ENCODE results near the gene SYVN1. TPM values are rescaled to one million over a fixed set of nuclear protein-coding genes. Genes with fewer than 3 reads are reported as not detected.
A peak's percentile ranks its signal among the peaks of the same experiment; 100 is the strongest.

Gene SYVN1
- total and polyA plus RNA-seq, 10 of the 15 experiments (the other 5 are each of a cell fraction or from before 2014, with no cell fraction given): 0.79 to 63.6 (median 20.1) TPM

GRCh38 chr11:65132988-65133700 lies 1.2 kb downstream of the SYVN1 start:
- SMC1A ChIA-PET (ENCODE audit: uncharacterized antibody, unreplicated experiment): interaction anchor here (2.4 kb wide), 1 partner anchor 9 kb away, joined by 8 read pairs; no protein-coding TSS in a partner anchor
- intact Hi-C loops (cut with micrococcal nuclease; ENCODE audit: unreplicated experiment): loop anchor here (5.0 to 10.0 kb wide), 2 partner anchors 49 to 122 kb away; partner anchors contain the start of gene CAPN1
- H3K27ac ChIP-seq (ENCODE audit: control insufficient read depth, insufficient read depth): peak overlapping the region; percentile 99
- WGBS (ENCODE audit: insufficient coverage, insufficient replicate concordance, low lambda C conversion rate, missing lambda C conversion rate): 2% methylated on average over 18 of the region's 18 CpGs
- TF ChIP-seq YY1 (IDR thresholded peaks at IDR 0.05; ENCODE audit: low read depth, low read length) (peak; percentile 68), ZNF24 (IDR thresholded peaks at IDR 0.05) (no peak), CREM (IDR thresholded peaks at IDR 0.05; ENCODE audit: low read depth) (no peak), POLR2AphosphoS2 (IDR thresholded peaks at IDR 0.05; ENCODE audit: low read depth, low read length) (peak; percentile 58; the same call in 1 of the 2 replicates), SPI1 (IDR thresholded peaks at IDR 0.05; ENCODE audit: borderline replicate concordance, insufficient read depth, low read depth, low read length) (peak; percentile 60; the same call in 1 of the 2 replicates), E2F4 (IDR thresholded peaks at IDR 0.05; ENCODE audit: low read depth, low read length) (no peak), STAT1 (conservative IDR thresholded peaks at IDR 0.05) (no peak), HDGF (IDR thresholded peaks at IDR 0.05) (0 out of 2 replicates have a peak, but pooled peaks have one; percentile 24), BCL11A (IDR thresholded peaks at IDR 0.05; ENCODE audit: low read depth, low read length) (no peak), RUNX3 (IDR thresholded peaks at IDR 0.05; ENCODE audit: low read length) (peak; percentile 15; the same call in 1 of the 2 replicates), ZNF207 (IDR thresholded peaks at IDR 0.05; ENCODE audit: borderline replicate concordance) (no peak), POLR2A (IDR thresholded peaks at IDR 0.05; ENCODE audit: low read depth, low read length) (peak; percentile 74; the same call in 1 of the 2 replicates), RB1 (IDR thresholded peaks at IDR 0.05; ENCODE audit: borderline replicate concordance) (no peak)
- CTCF ChIA-PET: interaction anchor here (0.7 to 6.7 kb wide), 3 partner anchors 12 to 47 kb away, joined by 3 to 40 read pairs (median 29); partner anchors contain the start of genes FAU, MRPL49 and TM7SF2
- H3K79me2 ChIP-seq (ENCODE audit: control insufficient read depth, insufficient read depth, low read length): peaks cover 44% of the 10 kb centered on the region
- H3K4me2 ChIP-seq (ENCODE audit: control insufficient read depth, insufficient read depth): peak overlapping the region; percentile 98
- peaks cover 15 to 27% of the 10 kb centered on the region in 2 experiments for H3K36me3 ChIP-seq (ENCODE audit: control insufficient read depth in 2 of 2, insufficient read depth in 2 of 2, low read length in 1 of 2)
- in situ Hi-C loops (cut with MboI): no loop called here
- peaks cover 21% of the 10 kb centered on the region for H3K4me1 ChIP-seq (ENCODE audit: control insufficient read depth, insufficient read depth, low read length)
- H4K20me1 ChIP-seq (ENCODE audit: control insufficient read depth, insufficient read depth): 0 out of 2 replicates have a peak, but pooled peaks cover 4% of the 10 kb centered on the region
- DNase-seq (ENCODE audit: low read depth, low spot score): no peak
- peak overlapping the region; percentile 96 for H3K9ac ChIP-seq (ENCODE audit: control insufficient read depth, insufficient read depth, low read length)
- POLR2A ChIA-PET: interaction anchor here (0.9 to 3.1 kb wide), 5 partner anchors 8 to 49 kb away, joined by 3 to 16 read pairs (median 3); partner anchors contain the start of genes FAU, MRPL49 and TM7SF2
- peak; percentile 56 for ATAC-seq
- peak overlapping the region; percentile 8; the same call in 1 of the 2 replicates for H2AFZ ChIP-seq (ENCODE audit: control insufficient read depth, low read depth, low read length)
- FAIRE-seq: peak; percentile 57
- RAD21 ChIA-PET (ENCODE audit: unreplicated experiment): interaction anchor here (0.5 to 0.9 kb wide), 2 partner anchors 49 to 794 kb away, joined by 3 read pairs; partner anchors contain the start of gene CAPN1
- H3K27me3 ChIP-seq (replicated peaks in 1 of 2; ENCODE audit: control insufficient read depth in 2 of 2, insufficient read depth in 2 of 2, low read length in 1 of 2): no peaks in the 10 kb centered on the region
- H3K4me3 ChIP-seq: peak overlapping the region; percentile 99
- H3K9me3 ChIP-seq (replicated peaks; ENCODE audit: control insufficient read depth, insufficient read depth, low read length): no peaks in the 10 kb centered on the region
- TSS peak; percentile 62 for BruUV-seq (replicated peaks)
